ENCODE data around the gene TMEM255B. TPM values are rescaled to one million over a fixed set of nuclear protein-coding genes. Genes with fewer than 3 reads are reported as not detected.
"Not testable (repeated sequence)": the region's sequence is repeated elsewhere in the genome, so short reads cannot be mapped to it uniquely, and the experiment has no call there.

TMEM255B gene
- total RNA-seq, 2 experiments from 2014 or later = 1.8 to 1.9 TPM

GRCh38 chr13:113739527-113740285 lies 19.3 kb upstream of the TMEM255B start:
- ChIA-PET POLR2A (no interaction called here), CTCF (no interaction called here)
- Mint-ChIP-seq H3K27me3 (ENCODE audit: low read depth) (peaks cover 19% of the 10 kb centered on the region), H3K27ac (no peak overlapping the region), H3K36me3 (ENCODE audit: low read depth) (no peaks in the 10 kb centered on the region), H3K9me3 (ENCODE audit: insufficient read depth) (no peaks in the 10 kb centered on the region), H3K4me1 (ENCODE audit: low read depth) (peaks cover 26% of the 10 kb centered on the region), H3K4me3 (no peak overlapping the region)
- no peak for DNase-seq
- ATAC-seq = no peak

- POLR2A ChIA-PET = no interaction called here
- H3K36me3 Mint-ChIP-seq (ENCODE audit: low read depth) = no peaks in the 10 kb centered on the region
Measured at GRCh38 chr13:113740286-113740556, 18.8 kb upstream of the TMEM255B start.

GRCh38 chr13:113740661-113741060 lies 18.4 kb upstream of the TMEM255B start:
- Mint-ChIP-seq H3K9me3 (ENCODE audit: insufficient read depth) (no peaks in the 10 kb centered on the region), H3K27ac (no peak overlapping the region), H3K36me3 (ENCODE audit: low read depth) (no peaks in the 10 kb centered on the region), H3K4me3 (no peak overlapping the region), H3K4me1 (ENCODE audit: low read depth) (peaks cover 26% of the 10 kb centered on the region), H3K27me3 (ENCODE audit: low read depth) (peaks cover 19% of the 10 kb centered on the region)
- ChIA-PET POLR2A (no interaction called here), CTCF (interaction anchor here (1.1 kb wide), 1 partner anchor 20 kb away, joined by 3 read pairs; no protein-coding TSS in a partner anchor)
- DNase-seq (no peak), ATAC-seq (no peak)

More at GRCh38 chr13:113740286-113740556, 18.8 kb upstream of the TMEM255B start:
- DNase-seq = no peak
- Mint-ChIP-seq H3K4me3 (no peak overlapping the region), H3K27ac (no peak overlapping the region), H3K4me1 (ENCODE audit: low read depth) (peaks cover 26% of the 10 kb centered on the region), H3K27me3 (ENCODE audit: low read depth) (peaks cover 19% of the 10 kb centered on the region), H3K9me3 (ENCODE audit: insufficient read depth) (no peaks in the 10 kb centered on the region)
- CTCF ChIA-PET = no interaction called here
- no peak for ATAC-seq

DNA sequence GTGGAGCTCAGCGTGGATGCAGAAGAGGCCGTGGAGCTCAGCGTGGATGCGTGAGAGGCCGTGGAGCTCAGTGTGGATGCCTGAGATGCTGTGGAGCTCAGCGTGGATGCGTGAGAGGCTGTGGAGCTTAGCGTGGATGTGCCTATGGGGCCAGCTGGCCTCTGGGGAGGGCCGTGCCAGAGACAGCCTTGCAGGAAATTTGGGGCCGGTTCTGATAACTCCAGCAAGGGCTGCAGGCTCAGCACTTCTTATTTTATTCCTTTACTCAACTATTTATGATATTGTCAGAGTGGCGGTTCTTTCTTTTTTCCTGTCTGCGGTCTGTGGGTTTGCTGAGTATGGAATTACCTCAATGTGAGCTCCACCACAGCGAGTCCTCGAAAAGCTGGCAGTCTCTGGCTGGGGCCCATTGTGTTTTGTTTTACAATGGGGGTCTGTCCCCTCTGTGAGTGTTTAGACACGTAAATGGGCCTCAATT lies 17.8 kb upstream of the TMEM255B start:
- no peaks in the 10 kb centered on the region for H3K9me3 Mint-ChIP-seq (ENCODE audit: insufficient read depth)
- H3K4me1 Mint-ChIP-seq (ENCODE audit: low read depth) = peaks cover 26% of the 10 kb centered on the region
- H3K36me3 Mint-ChIP-seq (ENCODE audit: low read depth) = no peaks in the 10 kb centered on the region
- peak; percentile 42 for ATAC-seq
- peaks cover 19% of the 10 kb centered on the region for H3K27me3 Mint-ChIP-seq (ENCODE audit: low read depth)
- ChIA-PET CTCF (interaction anchor here (1.0 to 1.1 kb wide), 2 partner anchors 19 to 74 kb away, joined by 3 read pairs; partner anchors contain the start of gene GRK1), POLR2A (no interaction called here)
- H3K4me3 Mint-ChIP-seq = no peak overlapping the region
- no peak overlapping the region for H3K27ac Mint-ChIP-seq
- DNase-seq = peak; percentile 41

GRCh38 chr13:113742000-113742441 lies 17.0 kb upstream of the TMEM255B start:
- Mint-ChIP-seq H3K4me3 (no peak overlapping the region), H3K27ac (no peak overlapping the region), H3K36me3 (ENCODE audit: low read depth) (no peaks in the 10 kb centered on the region), H3K4me1 (ENCODE audit: low read depth) (peaks cover 26% of the 10 kb centered on the region), H3K27me3 (ENCODE audit: low read depth) (peaks cover 19% of the 10 kb centered on the region), H3K9me3 (ENCODE audit: insufficient read depth) (no peaks in the 10 kb centered on the region)
- DNase-seq (peak; percentile 34), ATAC-seq (peak; percentile 63)
- ChIA-PET POLR2A (interaction anchor here (0.6 kb wide), 1 partner anchor 94 kb away, joined by 3 read pairs; no protein-coding TSS in a partner anchor), CTCF (interaction anchor here (1.0 to 1.2 kb wide), 2 partner anchors 17 to 75 kb away, joined by 3 to 4 read pairs; partner anchors contain the start of genes GRK1 and TMEM255B)

DNA sequence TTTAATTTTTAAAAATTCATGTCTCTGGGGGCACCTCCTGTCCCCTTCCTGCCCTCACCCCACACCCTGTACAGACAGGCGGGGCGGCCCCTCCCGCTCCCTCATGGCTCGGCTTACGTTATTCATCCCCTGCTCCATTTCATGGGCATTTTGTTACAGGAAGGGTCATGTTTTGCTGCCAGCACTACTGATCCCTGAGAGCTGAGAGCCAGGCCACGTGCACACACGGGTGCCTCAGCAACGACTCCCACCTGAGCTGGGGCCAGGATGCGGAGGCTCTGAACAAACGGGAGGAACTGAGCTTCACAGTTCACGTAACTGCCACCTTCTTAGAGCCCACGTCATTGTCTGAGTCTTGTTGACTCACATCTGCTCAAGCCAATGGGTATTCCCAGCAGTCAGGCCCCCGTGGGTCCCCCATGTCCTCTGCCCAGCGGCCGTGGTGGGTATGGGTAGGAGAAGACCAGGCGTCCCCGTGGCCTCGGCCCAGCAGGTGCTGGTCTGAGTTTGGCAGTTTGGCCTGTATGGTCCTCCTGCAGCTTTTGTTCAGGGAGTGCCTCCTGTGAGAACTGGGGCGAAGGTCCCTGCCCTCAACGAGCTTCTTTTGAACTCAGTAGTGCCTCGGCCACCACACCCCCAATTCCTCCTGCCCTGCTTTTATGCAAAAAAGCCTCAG lies 16.4 kb upstream of the TMEM255B start:
- CTCF ChIA-PET = interaction anchor here (1.0 to 1.2 kb wide), 2 partner anchors 17 to 75 kb away, joined by 3 to 4 read pairs; partner anchors contain the start of genes GRK1 and TMEM255B
- H3K36me3 Mint-ChIP-seq (ENCODE audit: low read depth) = no peaks in the 10 kb centered on the region
- POLR2A ChIA-PET = interaction anchor here (0.6 kb wide), 1 partner anchor 95 kb away, joined by 3 read pairs; no protein-coding TSS in a partner anchor
- peaks cover 19% of the 10 kb centered on the region for H3K27me3 Mint-ChIP-seq (ENCODE audit: low read depth)
- peaks cover 26% of the 10 kb centered on the region for H3K4me1 Mint-ChIP-seq (ENCODE audit: low read depth)
- ATAC-seq = peak; percentile 17
- no peaks in the 10 kb centered on the region for H3K9me3 Mint-ChIP-seq (ENCODE audit: insufficient read depth)
- H3K4me3 Mint-ChIP-seq = no peak overlapping the region
- DNase-seq = no peak
- H3K27ac Mint-ChIP-seq = no peak overlapping the region

DNA sequence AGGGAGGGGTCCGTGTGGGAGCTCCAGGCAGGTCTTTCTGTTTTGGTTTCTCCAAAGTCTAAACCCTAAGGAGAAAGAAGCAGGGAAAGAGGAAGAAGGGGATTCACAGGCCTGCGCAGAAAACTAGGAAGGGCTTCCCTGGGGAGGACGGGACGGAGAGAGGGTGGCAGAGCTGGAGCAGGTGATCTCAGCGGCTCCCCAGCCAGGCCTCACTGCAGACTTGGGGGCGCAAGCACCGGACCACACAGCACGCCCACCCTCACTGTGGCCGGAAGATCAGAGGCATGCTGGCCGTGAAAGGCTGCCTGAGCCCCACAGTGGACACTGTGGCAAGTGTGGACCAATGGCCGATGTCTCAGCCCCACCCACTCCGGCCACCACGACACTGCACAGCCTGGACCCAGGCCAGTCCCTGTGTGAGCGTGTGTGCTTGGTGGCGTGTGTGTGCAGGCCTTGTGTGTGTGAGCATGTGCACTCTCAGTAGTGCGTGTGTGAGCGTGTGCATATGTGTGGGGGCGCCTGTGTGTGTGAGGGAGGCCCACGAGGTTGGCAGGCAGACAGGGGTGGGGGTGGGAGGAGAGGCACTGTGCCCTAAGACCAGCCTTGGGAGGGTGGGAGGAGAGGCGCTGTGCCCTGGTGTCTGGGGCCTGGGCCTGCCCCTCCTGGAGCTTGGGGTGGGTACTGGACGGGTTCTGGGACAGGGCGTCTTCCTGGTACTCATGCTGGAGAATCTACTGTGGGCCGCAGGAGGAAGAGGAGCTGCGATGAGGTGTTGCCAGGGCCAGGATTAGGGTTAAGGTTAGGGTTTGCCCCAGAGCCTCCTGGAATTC lies 15.4 kb upstream of the TMEM255B start:
- Mint-ChIP-seq H3K27me3 (ENCODE audit: low read depth) (peaks cover 19% of the 10 kb centered on the region), H3K27ac (no peak overlapping the region), H3K9me3 (ENCODE audit: insufficient read depth) (no peaks in the 10 kb centered on the region), H3K4me1 (ENCODE audit: low read depth) (peaks cover 26% of the 10 kb centered on the region), H3K4me3 (no peak overlapping the region), H3K36me3 (ENCODE audit: low read depth) (no peaks in the 10 kb centered on the region)
- no peak for ATAC-seq
- ChIA-PET CTCF (no interaction called here), POLR2A (no interaction called here)
- no peak for DNase-seq

- Mint-ChIP-seq H3K27ac (no peak overlapping the region), H3K4me3 (no peak overlapping the region), H3K9me3 (ENCODE audit: insufficient read depth) (no peaks in the 10 kb centered on the region), H3K27me3 (ENCODE audit: low read depth) (peaks cover 19% of the 10 kb centered on the region), H3K4me1 (ENCODE audit: low read depth) (peaks cover 26% of the 10 kb centered on the region), H3K36me3 (ENCODE audit: low read depth) (no peaks in the 10 kb centered on the region)
- POLR2A ChIA-PET = no interaction called here
- CTCF ChIA-PET = no interaction called here
- DNase-seq = no peak
- no peak for ATAC-seq
Measured at GRCh38 chr13:113744197-113745000, 14.6 kb upstream of the TMEM255B start.

DNA sequence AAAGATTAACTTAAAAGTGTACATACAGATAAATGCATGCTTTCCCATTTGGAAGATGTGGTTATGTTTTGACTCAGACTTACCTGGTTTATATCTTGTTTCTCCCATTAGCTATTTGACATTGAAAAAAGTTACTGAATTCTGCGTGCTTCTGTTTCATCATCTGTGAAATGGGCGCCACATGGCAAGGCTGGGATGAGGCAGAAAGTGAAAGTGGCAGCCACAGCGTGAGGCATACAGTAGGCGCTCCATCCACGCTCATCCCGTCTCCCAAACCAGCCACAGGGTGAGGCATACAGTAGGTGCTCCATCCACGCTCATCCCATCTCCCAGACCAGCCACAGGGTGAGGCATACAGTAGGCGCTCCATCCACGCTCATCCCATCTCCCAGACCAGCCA lies 14.0 kb upstream of the TMEM255B start:
- no peaks in the 10 kb centered on the region for H3K9me3 Mint-ChIP-seq (ENCODE audit: insufficient read depth)
- H3K4me1 Mint-ChIP-seq (ENCODE audit: low read depth) = peaks cover 26% of the 10 kb centered on the region
- CTCF ChIA-PET = no interaction called here
- H3K27ac Mint-ChIP-seq = no peak overlapping the region
- H3K36me3 Mint-ChIP-seq (ENCODE audit: low read depth) = no peaks in the 10 kb centered on the region
- POLR2A ChIA-PET = no interaction called here
- ATAC-seq (no peak), DNase-seq (no peak)
- no peak overlapping the region for H3K4me3 Mint-ChIP-seq
- H3K27me3 Mint-ChIP-seq (ENCODE audit: low read depth) = peaks cover 16% of the 10 kb centered on the region

DNA sequence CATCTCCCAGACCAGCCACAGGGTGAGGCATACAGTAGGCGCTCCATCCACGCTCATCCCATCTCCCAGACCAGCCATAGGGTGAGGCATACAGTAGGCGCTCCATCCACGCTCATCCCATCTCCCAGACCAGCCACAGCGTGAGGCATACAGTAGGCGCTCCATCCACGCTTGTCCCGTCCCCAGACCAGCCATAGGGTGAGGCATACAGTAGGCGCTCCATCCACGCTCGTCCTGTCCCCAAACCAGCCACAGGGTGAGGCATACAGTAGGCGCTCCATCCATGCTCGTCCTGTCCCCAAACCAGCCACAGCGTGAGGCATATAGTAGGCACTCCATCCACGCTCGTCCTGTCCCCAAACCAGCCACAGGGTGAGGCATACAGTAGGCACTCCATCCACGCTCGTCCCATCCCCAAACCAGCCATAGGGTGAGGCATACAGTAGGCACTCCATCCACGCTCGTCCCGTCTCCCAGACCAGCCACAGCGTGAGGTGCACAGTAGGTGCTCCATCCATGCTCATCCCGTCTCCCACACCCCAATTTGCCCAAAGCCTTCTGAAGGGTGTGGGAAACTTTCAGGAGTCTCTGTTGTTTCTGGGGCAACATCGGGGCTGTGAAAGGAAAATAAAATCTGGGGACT lies 13.4 kb upstream of the TMEM255B start:
- H3K27ac Mint-ChIP-seq; H3K4me3 Mint-ChIP-seq; DNase-seq; CTCF ChIA-PET; POLR2A ChIA-PET; ATAC-seq; H3K9me3 Mint-ChIP-seq (ENCODE audit: insufficient read depth); H3K36me3 Mint-ChIP-seq (ENCODE audit: low read depth): not testable (repeated sequence)
- H3K27me3 Mint-ChIP-seq (ENCODE audit: low read depth) = peaks cover 12% of the 10 kb centered on the region
- H3K4me1 Mint-ChIP-seq (ENCODE audit: low read depth) = peaks cover 24% of the 10 kb centered on the region

GRCh38 chr13:113746143-113746525 lies 12.9 kb upstream of the TMEM255B start:
- ChIA-PET POLR2A (no interaction called here), CTCF (no interaction called here)
- no peak for ATAC-seq
- H3K36me3 Mint-ChIP-seq (ENCODE audit: low read depth) = no peaks in the 10 kb centered on the region
- H3K4me1 Mint-ChIP-seq (ENCODE audit: low read depth) = peaks cover 18% of the 10 kb centered on the region
- no peak for DNase-seq
- no peak overlapping the region for H3K4me3 Mint-ChIP-seq
- H3K9me3 Mint-ChIP-seq (ENCODE audit: insufficient read depth) = no peaks in the 10 kb centered on the region
- no peak overlapping the region for H3K27ac Mint-ChIP-seq
- H3K27me3 Mint-ChIP-seq (ENCODE audit: low read depth) = peaks cover 8% of the 10 kb centered on the region
